ENCODE measurements around the gene LCE1D.

The LCE1D gene

DNA sequence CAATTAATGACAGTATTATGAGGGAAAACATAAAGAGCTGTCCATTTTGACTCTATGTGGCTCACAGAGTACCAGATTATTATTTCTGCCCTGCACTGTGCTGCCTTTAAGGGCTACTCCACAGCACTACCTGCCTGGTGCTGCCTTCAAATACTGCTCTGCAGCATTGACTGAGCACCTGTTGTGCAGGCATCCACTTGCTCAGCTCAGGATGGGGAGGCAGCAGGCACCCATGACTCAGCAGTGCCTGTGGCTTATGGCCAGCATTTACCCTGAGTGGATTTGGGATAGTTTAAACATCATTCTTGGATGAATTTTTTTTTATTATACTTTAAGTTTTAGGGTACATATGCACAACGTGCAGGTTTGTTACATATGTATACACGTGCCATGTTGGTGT lies 39.6 kb upstream of the LCE1D start:
- DNase-seq (ENCODE audit: low spot score) = no peak
- H3K4me1 ChIP-seq (ENCODE audit: control insufficient read depth in 2 of 2, insufficient read depth in 1 of 2, low read depth in 1 of 2, low read length in 2 of 2) = no peaks in the 10 kb centered on the region
- no peak overlapping the region for H3K4me2 ChIP-seq (ENCODE audit: insufficient read depth, low read length, poor library complexity, severe bottlenecking)
- H2BK12ac ChIP-seq (ENCODE audit: low read length) = no peak overlapping the region
- H3K4me3 ChIP-seq (ENCODE audit: low read length in 2 of 2) = no peak overlapping the region
- no peaks in the 10 kb centered on the region for H3K36me3 ChIP-seq (replicated peaks in 1 of 2; ENCODE audit: control insufficient read depth in 2 of 2, insufficient read depth in 2 of 2, low read length in 2 of 2)
- H3K9ac ChIP-seq (ENCODE audit: low read depth, low read length, poor library complexity) = no peak overlapping the region
- no peak overlapping the region for H2BK5ac ChIP-seq (ENCODE audit: low read length)
- no peak overlapping the region for H2BK15ac ChIP-seq (ENCODE audit: low read length)
- H4K8ac ChIP-seq (ENCODE audit: low read depth, low read length) = no peak overlapping the region
- no peak overlapping the region for H3K18ac ChIP-seq (ENCODE audit: low read length)
- no peak overlapping the region for H3K4ac ChIP-seq (ENCODE audit: low read length)
- no peak overlapping the region for H2BK120ac ChIP-seq (ENCODE audit: low read depth, low read length)
- no peak overlapping the region for H4K91ac ChIP-seq (ENCODE audit: low read depth, low read length, poor library complexity)
- H3K14ac ChIP-seq (ENCODE audit: low read length) = no peak overlapping the region
- no peaks in the 10 kb centered on the region for H3K79me1 ChIP-seq (ENCODE audit: low read depth, low read length)
- H3K9me3 ChIP-seq (replicated peaks in 1 of 2; ENCODE audit: control insufficient read depth in 2 of 2, insufficient read depth in 1 of 2, low read depth in 1 of 2, low read length in 2 of 2) = peaks cover 0 to 43% of the 10 kb centered on the region in 2 donors
- H3K23ac ChIP-seq (ENCODE audit: low read depth, low read length, poor library complexity) = no peak overlapping the region
- H2AK5ac ChIP-seq (ENCODE audit: low read depth, low read length) = no peak overlapping the region
- no peak overlapping the region for H2AFZ ChIP-seq (ENCODE audit: low read length)
- no peaks in the 10 kb centered on the region for H3K27me3 ChIP-seq (ENCODE audit: control insufficient read depth in 3 of 3, insufficient read depth in 3 of 3, low read depth in 1 of 3, low read length in 3 of 3)
- WGBS, 2 donors (ENCODE audit: extremely low coverage in 2 of 2, insufficient read length in 2 of 2, insufficient replicate concordance in 1 of 2) = no CpG with 5 or more reads among the region's 2 CpGs
- H3K27ac ChIP-seq (replicated peaks; ENCODE audit: low read length) = no peak overlapping the region

DNA sequence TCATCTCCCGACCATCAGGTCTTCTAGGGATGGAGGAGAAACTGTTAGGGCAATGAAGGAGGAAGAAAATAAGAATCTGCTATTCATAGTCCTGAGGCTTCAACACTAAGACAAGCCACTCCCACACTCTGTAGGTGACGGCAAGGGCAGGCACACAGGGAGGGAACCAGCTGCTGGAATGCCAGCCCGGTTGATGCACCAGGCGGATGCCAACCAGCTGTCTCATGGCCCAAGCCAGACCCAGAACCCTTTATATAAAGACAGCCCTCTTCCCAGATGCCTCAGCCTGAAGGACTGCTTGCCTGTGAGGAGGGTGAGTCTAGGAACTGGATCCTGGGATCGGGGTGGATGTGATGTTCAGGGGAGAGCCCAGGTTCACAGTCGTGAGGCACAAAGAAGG lies 38.8 kb upstream of the LCE1D start, which contains the start of gene KPRP:
KPRP (plus strand) TSS at position 279 of the 400 bp plus-strand sequence. CDS start 1,564 bp downstream, outside the sequence.
- Histone ChIP-seq H3K4me2 (ENCODE audit: insufficient read depth, low read length, poor library complexity, severe bottlenecking) (no peak within 1 kb of the TSS), H2BK15ac (ENCODE audit: low read length) (no peak within 1 kb of the TSS), H3K23ac (ENCODE audit: low read depth, low read length, poor library complexity) (no peak within 1 kb of the TSS), H2AK5ac (ENCODE audit: low read depth, low read length) (no peak within 1 kb of the TSS), H3K36me3 (replicated peaks in 1 of 2; ENCODE audit: control insufficient read depth in 2 of 2, insufficient read depth in 2 of 2, low read length in 2 of 2) (no peaks in the 10 kb centered on the region), H3K9ac (ENCODE audit: low read depth, low read length, poor library complexity) (no peak within 1 kb of the TSS), H2AFZ (ENCODE audit: low read length) (no peak within 1 kb of the TSS), H4K91ac (ENCODE audit: low read depth, low read length, poor library complexity) (no peak within 1 kb of the TSS), H3K18ac (ENCODE audit: low read length) (no peak within 1 kb of the TSS), H3K4me1 (ENCODE audit: control insufficient read depth in 2 of 2, insufficient read depth in 1 of 2, low read depth in 1 of 2, low read length in 2 of 2) (no peaks in the 10 kb centered on the region), H3K4me3 (ENCODE audit: low read length in 2 of 2) (no peak within 1 kb of the TSS), H3K9me3 (replicated peaks in 1 of 2; ENCODE audit: control insufficient read depth in 2 of 2, insufficient read depth in 1 of 2, low read depth in 1 of 2, low read length in 2 of 2) (peaks cover 0 to 43% of the 10 kb centered on the region in 2 donors), H2BK120ac (ENCODE audit: low read depth, low read length) (no peak within 1 kb of the TSS), H4K8ac (ENCODE audit: low read depth, low read length) (no peak within 1 kb of the TSS), H3K79me1 (ENCODE audit: low read depth, low read length) (no peaks in the 10 kb centered on the region), H3K14ac (ENCODE audit: low read length) (no peak within 1 kb of the TSS), H3K4ac (ENCODE audit: low read length) (no peak within 1 kb of the TSS), H3K27me3 (ENCODE audit: control insufficient read depth in 3 of 3, insufficient read depth in 3 of 3, low read depth in 1 of 3, low read length in 3 of 3) (no peaks in the 10 kb centered on the region), H3K27ac (replicated peaks; ENCODE audit: low read length) (no peak within 1 kb of the TSS), H2BK12ac (ENCODE audit: low read length) (no peak within 1 kb of the TSS), H2BK5ac (ENCODE audit: low read length) (no peak within 1 kb of the TSS)
- no peak for DNase-seq (ENCODE audit: low spot score)
- no CpG with 5 or more reads among the region's 6 CpGs for WGBS, 2 donors (ENCODE audit: extremely low coverage in 2 of 2, insufficient read length in 2 of 2, insufficient replicate concordance in 1 of 2)

DNA sequence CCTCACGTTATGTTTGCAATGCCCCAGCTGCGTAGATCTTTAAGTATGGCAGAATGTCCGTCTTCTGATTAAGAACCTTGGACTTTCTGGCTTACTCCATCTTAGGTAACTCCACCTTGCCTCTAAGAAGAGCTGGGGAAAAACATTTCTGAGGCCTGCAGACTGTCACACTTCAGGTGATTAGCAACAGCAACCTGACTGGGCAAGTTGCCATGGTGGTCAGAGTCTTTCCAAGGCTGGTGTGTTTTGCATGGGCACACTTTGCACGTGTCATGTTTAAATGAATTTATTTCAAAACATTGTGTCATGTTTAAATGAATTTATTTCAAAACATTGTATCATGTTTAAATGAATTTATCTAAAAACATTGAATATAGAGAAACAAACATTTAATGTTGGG lies 37.9 kb upstream of the LCE1D start:
- Histone ChIP-seq H2AFZ (ENCODE audit: low read length) (no peak overlapping the region), H3K23ac (ENCODE audit: low read depth, low read length, poor library complexity) (no peak overlapping the region), H3K4me3 (ENCODE audit: low read length in 2 of 2) (no peak overlapping the region), H4K8ac (ENCODE audit: low read depth, low read length) (no peak overlapping the region), H2BK5ac (ENCODE audit: low read length) (no peak overlapping the region), H4K91ac (ENCODE audit: low read depth, low read length, poor library complexity) (no peak overlapping the region), H2BK15ac (ENCODE audit: low read length) (no peak overlapping the region), H3K18ac (ENCODE audit: low read length) (no peak overlapping the region), H3K9ac (ENCODE audit: low read depth, low read length, poor library complexity) (no peak overlapping the region), H3K14ac (ENCODE audit: low read length) (no peak overlapping the region), H3K27me3 (ENCODE audit: control insufficient read depth in 3 of 3, insufficient read depth in 3 of 3, low read depth in 1 of 3, low read length in 3 of 3) (no peaks in the 10 kb centered on the region), H3K9me3 (replicated peaks in 1 of 2; ENCODE audit: control insufficient read depth in 2 of 2, insufficient read depth in 1 of 2, low read depth in 1 of 2, low read length in 2 of 2) (peaks cover 0 to 48% of the 10 kb centered on the region in 2 donors), H3K36me3 (replicated peaks in 1 of 2; ENCODE audit: control insufficient read depth in 2 of 2, insufficient read depth in 2 of 2, low read length in 2 of 2) (no peaks in the 10 kb centered on the region), H2AK5ac (ENCODE audit: low read depth, low read length) (no peak overlapping the region), H2BK12ac (ENCODE audit: low read length) (no peak overlapping the region), H3K79me1 (ENCODE audit: low read depth, low read length) (no peaks in the 10 kb centered on the region), H3K4me1 (ENCODE audit: control insufficient read depth in 2 of 2, insufficient read depth in 1 of 2, low read depth in 1 of 2, low read length in 2 of 2) (no peaks in the 10 kb centered on the region), H3K4ac (ENCODE audit: low read length) (no peak overlapping the region), H3K27ac (replicated peaks; ENCODE audit: low read length) (no peak overlapping the region), H3K4me2 (ENCODE audit: insufficient read depth, low read length, poor library complexity, severe bottlenecking) (no peak overlapping the region), H2BK120ac (ENCODE audit: low read depth, low read length) (no peak overlapping the region)
- WGBS, 2 donors (ENCODE audit: extremely low coverage in 2 of 2, insufficient read length in 2 of 2, insufficient replicate concordance in 1 of 2) = no CpG with 5 or more reads among the region's 4 CpGs
- no peak for DNase-seq (ENCODE audit: low spot score)

GRCh38 chr1:152759453-152760173 lies 36.9 kb upstream of the LCE1D start:
- H3K9me3 ChIP-seq (replicated peaks in 1 of 2; ENCODE audit: control insufficient read depth in 2 of 2, insufficient read depth in 1 of 2, low read depth in 1 of 2, low read length in 2 of 2) = peaks cover 0 to 53% of the 10 kb centered on the region in 2 donors
- H3K36me3 ChIP-seq (replicated peaks in 1 of 2; ENCODE audit: control insufficient read depth in 2 of 2, insufficient read depth in 2 of 2, low read length in 2 of 2) = no peaks in the 10 kb centered on the region
- no peak overlapping the region for H3K4ac ChIP-seq (ENCODE audit: low read length)
- H3K27me3 ChIP-seq (ENCODE audit: control insufficient read depth in 3 of 3, insufficient read depth in 3 of 3, low read depth in 1 of 3, low read length in 3 of 3) = no peaks in the 10 kb centered on the region
- no peak overlapping the region for H4K91ac ChIP-seq (ENCODE audit: low read depth, low read length, poor library complexity)
- H3K4me1 ChIP-seq (ENCODE audit: control insufficient read depth in 2 of 2, insufficient read depth in 1 of 2, low read depth in 1 of 2, low read length in 2 of 2) = no peaks in the 10 kb centered on the region
- no peaks in the 10 kb centered on the region for H3K79me1 ChIP-seq (ENCODE audit: low read depth, low read length)
- peak overlapping the region in 1 of 2 donors; percentile 59 for H3K4me3 ChIP-seq (ENCODE audit: low read length in 2 of 2)
- no peak overlapping the region for H2BK12ac ChIP-seq (ENCODE audit: low read length)
- no peak for DNase-seq (ENCODE audit: low spot score)
- no peak overlapping the region for H3K14ac ChIP-seq (ENCODE audit: low read length)
- no peak overlapping the region for H4K8ac ChIP-seq (ENCODE audit: low read depth, low read length)
- no peak overlapping the region for H3K4me2 ChIP-seq (ENCODE audit: insufficient read depth, low read length, poor library complexity, severe bottlenecking)
- H3K23ac ChIP-seq (ENCODE audit: low read depth, low read length, poor library complexity) = no peak overlapping the region
- H3K9ac ChIP-seq (ENCODE audit: low read depth, low read length, poor library complexity) = no peak overlapping the region
- H3K27ac ChIP-seq (replicated peaks; ENCODE audit: low read length) = no peak overlapping the region
- no peak overlapping the region for H2BK5ac ChIP-seq (ENCODE audit: low read length)
- no peak overlapping the region for H2AFZ ChIP-seq (ENCODE audit: low read length)
- no peak overlapping the region for H2BK15ac ChIP-seq (ENCODE audit: low read length)
- H2BK120ac ChIP-seq (ENCODE audit: low read depth, low read length) = no peak overlapping the region
- no peak overlapping the region for H2AK5ac ChIP-seq (ENCODE audit: low read depth, low read length)
- WGBS, 2 donors (ENCODE audit: extremely low coverage in 2 of 2, insufficient read length in 2 of 2, insufficient replicate concordance in 1 of 2) = no CpG with 5 or more reads among the region's 8 CpGs
- no peak overlapping the region for H3K18ac ChIP-seq (ENCODE audit: low read length)

Data from neuronal stem cell (in vitro differentiated cells).